RCC 7860 (cell line): ENCODE data around the gene PCCB.

ENCODE experiments used
- DNase-seq: peaks from one replicate; pipeline ENCODE4 v3.0.0-alpha.2; 2015; ENCODE audit warnings: low spot score
- FAIRE-seq: peaks from 2 replicates; lab custom pipeline; 2012; peaks lifted over from hg19 to GRCh38; lab: Jason Lieb, UNC

Gene PCCB

DNA sequence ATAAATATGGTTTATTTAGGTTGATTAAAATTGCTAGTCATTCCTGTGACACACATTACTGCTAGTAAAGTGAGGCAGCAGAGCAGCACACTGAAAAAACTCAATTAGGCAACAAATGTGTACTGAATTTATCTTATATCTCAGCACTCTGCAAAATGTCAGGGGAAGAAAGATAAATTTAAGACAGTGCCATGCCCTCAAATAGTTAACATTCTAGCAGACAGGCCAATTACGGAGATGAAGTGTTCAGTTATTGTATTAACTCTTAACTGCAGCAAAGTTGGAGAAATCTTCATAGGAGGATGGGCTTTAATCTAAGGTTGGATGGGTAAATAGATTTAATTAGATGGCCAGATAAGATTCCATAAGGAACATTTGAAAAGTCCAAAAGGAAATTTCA, 127.9 kb downstream of the PCCB start:
- DNase-seq: no peak
- no peak for FAIRE-seq
